Measurements from ENCODE around the gene PYROXD2.

GRCh38 chr10:98346847-98347246 lies 68.1 kb downstream of the PYROXD2 start:
- TF ChIP-seq CTCF (IDR thresholded peaks at IDR 0.05) (no peak), POLR2A (IDR thresholded peaks at IDR 0.05) (no peak)
